Chondrocyte (in vitro differentiated cells): ENCODE data around the gene GAMT. TPM values are rescaled to one million over a fixed set of nuclear protein-coding genes. Genes with fewer than 3 reads are reported as not detected.

Source experiments
- DNase-seq: peaks from one replicate; pipeline ENCODE4 v3.0.0; 2021; ENCODE audit warnings: mixed read lengths, low spot score
- H3K27ac Mint-ChIP-seq: one replicate; pipeline ENCODE4 v1.8.0; 2021; ENCODE audit warnings: mild to moderate bottlenecking, moderate library complexity, mixed read lengths; ENCODE audit not compliant: unreplicated experiment
- H3K27me3 Mint-ChIP-seq: 2 replicates; pipeline ENCODE4 v1.8.0; 2021; ENCODE audit warnings: low read depth, mixed read lengths
- H3K36me3 Mint-ChIP-seq: 2 replicates; pipeline ENCODE4 v1.8.0; 2021; ENCODE audit warnings: low read depth, mixed read lengths
- H3K4me1 Mint-ChIP-seq: 2 replicates; pipeline ENCODE4 v1.8.0; 2021; ENCODE audit warnings: low read depth, mild to moderate bottlenecking, mixed read lengths
- H3K4me3 Mint-ChIP-seq: one replicate; pipeline ENCODE4 v1.8.0; 2021; ENCODE audit warnings: mild to moderate bottlenecking, moderate library complexity, mixed read lengths; ENCODE audit not compliant: unreplicated experiment
- H3K9me3 Mint-ChIP-seq: 2 replicates; pipeline ENCODE4 v1.8.0; 2021; ENCODE audit warnings: low read depth, mixed read lengths
- CTCF ChIP-seq: fragments of 200-600 bp; sonication (generic); IDR thresholded peaks from 2 replicates; pipeline ENCODE4 v1.5.0; 2021; ENCODE audit warnings: antibody characterized with exemption, mild to moderate bottlenecking, moderate library complexity
- total RNA-seq: library from RNA; stranded (reverse); gene quantifications from 3 replicates; pipeline ENCODE4 v1.2.1, GENCODE V29; 2021

Gene GAMT
- total RNA-seq, 1 donor from 2014 or later = 32.5 TPM

- H3K27ac Mint-ChIP-seq = no peak overlapping the region
- no peaks in the 10 kb centered on the region for H3K9me3 Mint-ChIP-seq
- TF ChIP-seq CTCF = no peak
- H3K4me1 Mint-ChIP-seq = peaks cover 7% of the 10 kb centered on the region
- no peaks in the 10 kb centered on the region for H3K27me3 Mint-ChIP-seq
- no peak for DNase-seq
- H3K36me3 Mint-ChIP-seq = peaks cover 12% of the 10 kb centered on the region
- no peak overlapping the region for H3K4me3 Mint-ChIP-seq
These were observed 12.7 kb downstream of the GAMT start for GRCh38 chr19:1388637-1389026.

GRCh38 chr19:1387684-1388636 is 13.4 kb downstream of the GAMT start:
- no peak for TF ChIP-seq CTCF
- Mint-ChIP-seq H3K36me3 (peaks cover 12% of the 10 kb centered on the region), H3K27me3 (no peaks in the 10 kb centered on the region), H3K27ac (no peak overlapping the region), H3K4me3 (no peak overlapping the region), H3K4me1 (peaks cover 12% of the 10 kb centered on the region), H3K9me3 (no peaks in the 10 kb centered on the region)
- no peak for DNase-seq

DNA sequence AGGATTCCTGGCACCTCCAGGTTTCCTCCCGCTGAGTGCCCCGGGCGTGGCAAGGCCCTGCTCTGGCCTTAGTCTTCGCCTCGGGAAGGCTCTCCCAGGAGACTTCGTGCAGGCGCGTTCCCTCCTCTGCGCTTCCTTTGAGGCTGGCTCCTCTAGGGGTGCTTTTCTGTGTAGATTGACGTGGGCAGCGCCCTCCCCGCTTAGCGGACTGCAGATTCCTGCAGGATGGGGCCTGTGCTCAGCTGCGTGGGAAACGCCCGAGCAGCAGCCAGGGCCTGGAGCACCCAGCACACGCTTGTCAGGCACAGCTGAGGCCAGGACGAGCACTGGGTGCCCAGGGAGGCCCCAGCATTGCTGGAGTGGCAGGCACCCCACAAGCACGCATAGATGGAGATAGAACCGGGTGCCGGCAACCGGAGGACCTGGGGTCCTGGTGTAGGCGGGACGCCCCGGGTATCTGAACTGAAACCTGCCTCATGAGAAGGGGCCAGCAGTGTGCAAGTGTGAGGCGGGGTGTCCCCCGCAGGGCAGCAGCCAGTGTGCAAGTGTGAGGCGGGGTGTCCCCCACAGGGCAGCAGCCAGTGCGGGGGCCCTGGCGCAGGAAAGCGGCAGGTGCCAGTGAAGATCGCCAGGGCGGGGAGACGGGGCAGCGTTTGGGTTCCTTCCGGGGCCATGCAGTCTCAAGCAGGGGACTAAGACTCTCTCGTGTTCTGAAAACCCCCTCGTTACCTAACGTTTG is 14.2 kb downstream of the GAMT start:
- peaks cover 15% of the 10 kb centered on the region for H3K4me1 Mint-ChIP-seq
- no peaks in the 10 kb centered on the region for H3K9me3 Mint-ChIP-seq
- DNase-seq = no peak
- H3K4me3 Mint-ChIP-seq = no peak overlapping the region
- H3K36me3 Mint-ChIP-seq = peaks cover 8% of the 10 kb centered on the region
- H3K27me3 Mint-ChIP-seq = no peaks in the 10 kb centered on the region
- no peak for TF ChIP-seq CTCF
- no peak overlapping the region for H3K27ac Mint-ChIP-seq

DNA sequence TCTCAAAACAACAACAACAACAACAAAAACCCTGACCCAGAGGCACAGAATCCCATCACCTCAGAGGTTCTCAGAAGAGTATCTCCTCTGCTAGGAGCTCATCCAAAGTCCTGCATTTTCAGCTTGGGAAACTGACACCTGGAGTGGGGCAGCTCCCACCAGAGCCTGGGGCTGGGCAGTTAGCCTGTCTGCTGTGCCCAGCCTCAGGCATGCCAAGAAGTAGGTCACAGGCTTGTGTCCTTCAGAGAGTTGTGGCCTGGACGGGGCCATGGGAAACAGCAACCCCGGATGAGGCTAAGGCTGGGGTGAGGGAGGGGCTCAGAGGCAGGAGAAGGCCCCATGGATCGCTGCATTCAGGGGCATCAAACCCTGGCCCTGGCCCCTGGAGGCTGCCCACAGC is 15.5 kb downstream of the GAMT start:
- DNase-seq = no peak
- H3K4me1 Mint-ChIP-seq = peaks cover 22% of the 10 kb centered on the region
- no peaks in the 10 kb centered on the region for H3K27me3 Mint-ChIP-seq
- H3K36me3 Mint-ChIP-seq = peaks cover 4% of the 10 kb centered on the region
- H3K27ac Mint-ChIP-seq = no peak overlapping the region
- no peak overlapping the region for H3K4me3 Mint-ChIP-seq
- H3K9me3 Mint-ChIP-seq = no peaks in the 10 kb centered on the region
- TF ChIP-seq CTCF = no peak

DNA sequence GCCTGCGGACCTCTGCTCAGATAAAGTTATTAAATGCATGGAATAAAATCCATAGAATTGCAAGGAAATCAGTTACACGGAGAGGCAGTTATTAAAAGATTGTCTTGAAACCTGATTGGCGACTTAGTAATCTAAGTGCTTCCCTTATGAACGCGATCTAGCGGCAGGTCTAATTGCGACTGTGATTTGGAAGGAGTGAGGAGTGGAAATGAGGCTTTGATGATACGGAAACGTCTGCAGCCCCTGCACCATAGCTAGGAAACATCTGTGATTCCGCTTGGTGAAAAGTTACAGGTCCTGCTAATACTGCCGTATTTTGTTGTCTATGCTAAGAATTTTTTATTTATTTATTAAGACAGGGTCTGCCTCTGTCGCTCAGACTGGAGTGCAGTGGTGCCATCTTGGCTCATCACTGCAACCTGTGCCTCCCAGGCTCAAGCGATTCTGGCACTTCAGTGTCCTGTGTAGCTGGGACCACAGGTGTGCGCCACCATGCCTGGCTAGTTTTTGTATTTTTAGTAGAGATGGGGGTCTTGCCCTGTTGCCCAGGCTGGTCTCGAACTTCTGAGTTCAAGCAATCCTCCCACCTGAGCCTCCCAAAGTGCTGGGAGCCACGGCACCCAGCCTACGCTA is 16.7 kb downstream of the GAMT start:
- Mint-ChIP-seq H3K4me1 (peaks cover 22% of the 10 kb centered on the region), H3K9me3 (no peaks in the 10 kb centered on the region), H3K4me3 (peak overlapping the region; percentile 79), H3K27me3 (no peaks in the 10 kb centered on the region), H3K27ac (peak overlapping the region; percentile 83), H3K36me3 (peaks cover 4% of the 10 kb centered on the region)
- no peak for TF ChIP-seq CTCF
- no peak for DNase-seq
